Measurements from ENCODE around the gene NOLC1. TPM values are rescaled to one million over a fixed set of nuclear protein-coding genes. Genes with fewer than 3 reads are reported as not detected.
A peak's percentile ranks its signal among the peaks of the same experiment; 100 is the strongest.

Gene NOLC1
- total RNA-seq, 1 donor from 2014 or later = 48.2 TPM

- Mint-ChIP-seq H3K27ac (ENCODE audit: unreplicated experiment) (peak overlapping the region; percentile 98), H3K27me3 (ENCODE audit: unreplicated experiment) (no peaks in the 10 kb centered on the region), H3K9me3 (ENCODE audit: unreplicated experiment) (no peaks in the 10 kb centered on the region), H3K4me1 (ENCODE audit: unreplicated experiment) (peaks cover 25% of the 10 kb centered on the region), H3K36me3 (ENCODE audit: unreplicated experiment) (peaks cover 3% of the 10 kb centered on the region), H3K4me3 (ENCODE audit: unreplicated experiment) (peak overlapping the region; percentile 99)
- peak; percentile 90 for DNase-seq (ENCODE audit: extremely low spot score, unreplicated experiment)
- no peak for TF ChIP-seq CTCF (IDR thresholded peaks at IDR 0.05)
These were observed 18.6 kb upstream of the NOLC1 start for GRCh38 chr10:102133373-102134195.

- TF ChIP-seq CTCF (IDR thresholded peaks at IDR 0.05) = no peak
- Mint-ChIP-seq H3K4me1 (ENCODE audit: unreplicated experiment) (peaks cover 25% of the 10 kb centered on the region), H3K4me3 (ENCODE audit: unreplicated experiment) (peak overlapping the region; percentile 99), H3K27ac (ENCODE audit: unreplicated experiment) (peak overlapping the region; percentile 98), H3K27me3 (ENCODE audit: unreplicated experiment) (no peaks in the 10 kb centered on the region), H3K9me3 (ENCODE audit: unreplicated experiment) (no peaks in the 10 kb centered on the region), H3K36me3 (ENCODE audit: unreplicated experiment) (peaks cover 11% of the 10 kb centered on the region)
- no peak for DNase-seq (ENCODE audit: extremely low spot score, unreplicated experiment)
These were observed 17.8 kb upstream of the NOLC1 start for GRCh38 chr10:102134416-102134815.

- Mint-ChIP-seq H3K9me3 (ENCODE audit: unreplicated experiment) (no peaks in the 10 kb centered on the region), H3K4me1 (ENCODE audit: unreplicated experiment) (peaks cover 25% of the 10 kb centered on the region), H3K4me3 (ENCODE audit: unreplicated experiment) (no peak overlapping the region), H3K27ac (ENCODE audit: unreplicated experiment) (peak overlapping the region; percentile 15), H3K36me3 (ENCODE audit: unreplicated experiment) (peaks cover 22% of the 10 kb centered on the region), H3K27me3 (ENCODE audit: unreplicated experiment) (no peaks in the 10 kb centered on the region)
- TF ChIP-seq CTCF (IDR thresholded peaks at IDR 0.05) = no peak
- DNase-seq (ENCODE audit: extremely low spot score, unreplicated experiment) = no peak
These were observed 16.1 kb upstream of the NOLC1 start for GRCh38 chr10:102135956-102136526.

- H3K4me1 Mint-ChIP-seq (ENCODE audit: unreplicated experiment) = peaks cover 15% of the 10 kb centered on the region
- TF ChIP-seq CTCF (IDR thresholded peaks at IDR 0.05) = no peak
- no peaks in the 10 kb centered on the region for H3K9me3 Mint-ChIP-seq (ENCODE audit: unreplicated experiment)
- no peak overlapping the region for H3K27ac Mint-ChIP-seq (ENCODE audit: unreplicated experiment)
- DNase-seq (ENCODE audit: extremely low spot score, unreplicated experiment) = no peak
- peaks cover 44% of the 10 kb centered on the region for H3K36me3 Mint-ChIP-seq (ENCODE audit: unreplicated experiment)
- no peak overlapping the region for H3K4me3 Mint-ChIP-seq (ENCODE audit: unreplicated experiment)
- no peaks in the 10 kb centered on the region for H3K27me3 Mint-ChIP-seq (ENCODE audit: unreplicated experiment)
These were observed 12.7 kb upstream of the NOLC1 start for GRCh38 chr10:102139281-102140110.

Data from osteocyte (in vitro differentiated cells).